Neural progenitor cell (in vitro differentiated cells): ENCODE measurements around the gene RGS3.

Source experiments
- EZH2 ChIP-seq: fragments of 200-600 bp; sonication (generic); IDR thresholded peaks from 2 replicates; pipeline ENCODE4 v1.6.1; 2017; ENCODE audit warnings: antibody characterized with exemption, mild to moderate bottlenecking, moderate library complexity
- EZH2phosphoT487 ChIP-seq: fragments of 200-600 bp; sonication (generic); IDR thresholded peaks from 2 replicates; pipeline ENCODE4 v1.6.1; 2017; ENCODE audit warnings: antibody characterized with exemption
- TF ChIP-seq, protein P1 (sequence below): fragments of 200-600 bp; sonication (generic); IDR thresholded peaks from 2 replicates; pipeline ENCODE4 v1.5.1; 2017; ENCODE audit warnings: antibody characterized with exemption, mild to moderate bottlenecking

DNA sequence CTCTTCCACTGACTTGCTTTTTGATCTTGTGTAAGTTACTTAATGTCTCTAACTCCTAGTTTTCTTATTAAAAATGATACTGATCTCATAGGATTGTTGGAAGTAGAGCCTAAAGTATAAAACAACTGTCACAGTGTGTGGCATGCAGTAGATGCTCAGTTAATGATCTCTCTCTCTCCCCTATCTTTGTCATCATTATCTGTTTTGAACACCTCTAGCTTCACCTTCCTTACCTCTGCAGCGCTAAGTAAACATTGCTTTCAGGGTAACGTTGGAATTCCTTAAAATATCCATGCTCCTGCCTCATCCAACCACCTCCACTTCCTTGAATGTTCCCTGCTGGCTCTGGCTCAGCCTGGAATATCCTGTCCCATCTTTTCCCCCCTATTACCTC, 110.4 kb downstream of the RGS3 start:
- TF ChIP-seq, protein P1, sequence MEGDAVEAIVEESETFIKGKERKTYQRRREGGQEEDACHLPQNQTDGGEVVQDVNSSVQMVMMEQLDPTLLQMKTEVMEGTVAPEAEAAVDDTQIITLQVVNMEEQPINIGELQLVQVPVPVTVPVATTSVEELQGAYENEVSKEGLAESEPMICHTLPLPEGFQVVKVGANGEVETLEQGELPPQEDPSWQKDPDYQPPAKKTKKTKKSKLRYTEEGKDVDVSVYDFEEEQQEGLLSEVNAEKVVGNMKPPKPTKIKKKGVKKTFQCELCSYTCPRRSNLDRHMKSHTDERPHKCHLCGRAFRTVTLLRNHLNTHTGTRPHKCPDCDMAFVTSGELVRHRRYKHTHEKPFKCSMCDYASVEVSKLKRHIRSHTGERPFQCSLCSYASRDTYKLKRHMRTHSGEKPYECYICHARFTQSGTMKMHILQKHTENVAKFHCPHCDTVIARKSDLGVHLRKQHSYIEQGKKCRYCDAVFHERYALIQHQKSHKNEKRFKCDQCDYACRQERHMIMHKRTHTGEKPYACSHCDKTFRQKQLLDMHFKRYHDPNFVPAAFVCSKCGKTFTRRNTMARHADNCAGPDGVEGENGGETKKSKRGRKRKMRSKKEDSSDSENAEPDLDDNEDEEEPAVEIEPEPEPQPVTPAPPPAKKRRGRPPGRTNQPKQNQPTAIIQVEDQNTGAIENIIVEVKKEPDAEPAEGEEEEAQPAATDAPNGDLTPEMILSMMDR, result no peak
- TF ChIP-seq EZH2 (no peak), EZH2phosphoT487 (no peak)
